PC-3 (cell line): ENCODE measurements around the gene USO1. TPM values are rescaled to one million over a fixed set of nuclear protein-coding genes. Genes with fewer than 3 reads are reported as not detected.
"Not testable (repeated sequence)": the region's sequence is repeated elsewhere in the genome, so short reads cannot be mapped to it uniquely, and the experiment has no call there.

Source experiments
- ATAC-seq: fragments of 200-7000 bp; cut with Tn5 transposase; 2 replicates; pipeline ENCODE4 v1.9.1; 2020; ENCODE audit warnings: mild to moderate bottlenecking, moderate library complexity
- BruUV-seq: library from RNA; stranded (reverse); fragments of 400-500 nt; replicated peaks from 2 replicates; lab custom pipeline; 2021; lab: Mats Ljungman, UMichigan
- CTCF ChIA-PET: fragments of 300-600 bp; sonication (Branson Sonifier 250); formaldehyde crosslinking; loops from one replicate; lab custom pipeline; 2022; ENCODE audit warnings: antibody characterized with exemption; lab: Charles Lee
- POLR2A ChIA-PET: fragments of 300-600 bp; sonication (Branson Sonifier 250); formaldehyde crosslinking; loops from one replicate; lab custom pipeline; 2022; ENCODE audit warnings: antibody characterized with exemption; ENCODE audit not compliant: unreplicated experiment; lab: Charles Lee
- DNase-seq: peaks from one replicate; pipeline ENCODE4 v3.0.0-alpha.2; 2015
- H2AFZ ChIP-seq: fragments of 300-600 bp; sonication (generic); 2 replicates; pipeline ENCODE4 v1.6.0; 2016; ENCODE audit warnings: antibody characterized with exemption, low read length
- H3F3A ChIP-seq: fragments of 300-600 bp; sonication (generic); one replicate; pipeline ENCODE4 v1.6.0; 2017; ENCODE audit warnings: antibody characterized with exemption, low read length, control low read depth, mild to moderate bottlenecking; ENCODE audit not compliant: unreplicated experiment
- H3K27ac ChIP-seq: fragments of 300-600 bp; sonication (generic); 2 replicates; pipeline ENCODE4 v1.5.1; 2016; ENCODE audit warnings: mild to moderate bottlenecking, low read length
- H3K27me3 ChIP-seq: fragments of 300-600 bp; sonication (generic); 2 replicates; pipeline ENCODE4 v1.6.1; 2016; ENCODE audit warnings: low read length, mixed read lengths
- H3K36me3 ChIP-seq: fragments of 300-600 bp; sonication (generic); 2 replicates; pipeline ENCODE4 v1.6.1; 2016; ENCODE audit warnings: low read depth, mixed run types, low read length, mixed read lengths
- H3K4me1 ChIP-seq: fragments of 300-600 bp; sonication (generic); 2 replicates; pipeline ENCODE4 v1.5.1; 2016; ENCODE audit warnings: low read length; ENCODE audit not compliant: insufficient read depth
- H3K4me2 ChIP-seq: fragments of 300-600 bp; sonication (generic); 2 replicates; pipeline ENCODE4 v1.6.0; 2016; ENCODE audit warnings: low read length
- H3K4me3 ChIP-seq: fragments of 300-600 bp; sonication (generic); 2 replicates; pipeline ENCODE4 v1.5.1; 2016; ENCODE audit warnings: mild to moderate bottlenecking, low read length, mixed read lengths
- H3K79me2 ChIP-seq: fragments of 300-600 bp; sonication (generic); 2 replicates; pipeline ENCODE4 v1.6.1; 2017; ENCODE audit warnings: low read length, mixed read lengths
- H3K9ac ChIP-seq: fragments of 300-600 bp; sonication (generic); 2 replicates; pipeline ENCODE4 v1.6.0; 2016; ENCODE audit warnings: mild to moderate bottlenecking, low read length
- H3K9me2 ChIP-seq: fragments of 300-600 bp; sonication (generic); replicated peaks from 2 replicates; pipeline ENCODE4 v1.6.1; 2016; ENCODE audit warnings: mixed run types, low read length, mixed read lengths
- H3K9me3 ChIP-seq: fragments of 300-600 bp; sonication (generic); 2 replicates; pipeline ENCODE4 v1.6.1; 2016; ENCODE audit warnings: low read length, mixed read lengths
- H4K20me1 ChIP-seq: fragments of 300-600 bp; sonication (generic); 2 replicates; pipeline ENCODE4 v1.6.1; 2016; ENCODE audit warnings: low read length, mixed read lengths
- EZH2 ChIP-seq: fragments of 300-600 bp; sonication (generic); IDR thresholded peaks from one replicate; pipeline ENCODE4 v1.6.1; 2017; ENCODE audit warnings: antibody characterized with exemption, mild to moderate bottlenecking, low read length; ENCODE audit not compliant: unreplicated experiment
- EZH2phosphoT487 ChIP-seq: fragments of 300-600 bp; sonication (generic); IDR thresholded peaks from 2 replicates; pipeline ENCODE4 v1.6.1; 2018; ENCODE audit warnings: mild to moderate bottlenecking, antibody characterized with exemption, low read length, borderline replicate concordance
- intact Hi-C: fragments of 100-400 bp; cut with micrococcal nuclease; formaldehyde crosslinking; loops from 2 replicates; pipeline ENCODE4 v1.9.0; 2023
- total RNA-seq: library from RNA; depleted of rRNA; stranded (reverse); fragments of >200 nt; gene quantifications from 2 replicates; pipeline ENCODE4 v1.2.3, GENCODE V29; 2014
- TF ChIP-seq, protein P1 (sequence below): fragments of 300-600 bp; sonication (generic); conservative IDR thresholded peaks from 2 replicates; pipeline ENCODE4 v1.5.1; 2017; ENCODE audit warnings: antibody characterized with exemption, low read depth, mild to moderate bottlenecking, low read length

The USO1 gene
- total RNA-seq, 1 experiment from 2014 or later: 34.3 TPM

DNA sequence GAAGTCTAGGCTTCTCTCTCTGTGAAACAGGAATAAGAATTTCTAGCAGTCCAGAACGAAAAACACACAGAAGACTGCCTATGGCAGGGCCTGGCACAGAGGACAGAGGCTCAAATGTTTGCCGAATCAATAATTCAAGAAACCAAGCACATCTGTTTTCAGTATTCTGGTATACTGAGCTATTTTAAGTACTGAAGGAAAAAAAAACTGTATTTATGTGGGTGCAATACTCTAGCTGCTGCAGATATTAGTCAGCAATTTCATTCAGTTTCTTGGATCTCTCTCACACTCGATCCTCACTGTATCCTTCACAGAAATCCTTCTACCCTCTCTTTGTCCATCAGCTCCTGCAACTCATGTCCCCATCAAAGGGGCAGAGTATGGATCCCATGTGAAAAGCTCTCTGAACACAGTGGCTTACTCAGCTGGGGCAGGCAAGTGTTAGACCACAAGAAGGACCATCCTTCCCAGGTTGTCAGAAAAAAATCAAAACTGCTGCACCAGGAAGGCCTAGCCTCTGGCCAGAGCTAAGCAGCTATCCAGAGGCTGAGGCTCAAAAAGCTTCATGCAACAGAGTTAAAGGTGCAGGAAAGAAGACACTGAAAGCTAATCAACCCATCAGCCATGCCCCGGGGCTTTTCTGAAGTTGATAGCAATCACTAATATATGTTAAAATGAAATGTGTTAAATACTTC is 9.1 kb upstream of the USO1 start:
- no peak overlapping the region for H3K9ac ChIP-seq
- H3K4me2 ChIP-seq: no peak overlapping the region
- H3K27ac ChIP-seq: no peak overlapping the region
- no peak for DNase-seq
- no peak for ATAC-seq
- H3K36me3 ChIP-seq: no peaks in the 10 kb centered on the region
- no TSS peak for BruUV-seq
- H3K4me1 ChIP-seq: no peaks in the 10 kb centered on the region
- H3K4me3 ChIP-seq: no peak overlapping the region
- H3F3A ChIP-seq: no peaks in the 10 kb centered on the region
- no peak overlapping the region for H2AFZ ChIP-seq
- no peaks in the 10 kb centered on the region for H3K79me2 ChIP-seq
- POLR2A ChIA-PET: no interaction called here
- no peaks in the 10 kb centered on the region for H4K20me1 ChIP-seq
- H3K9me3 ChIP-seq: no peaks in the 10 kb centered on the region
- no peaks in the 10 kb centered on the region for H3K27me3 ChIP-seq
- CTCF ChIA-PET: no interaction called here
- no peak for TF ChIP-seq EZH2phosphoT487
- TF ChIP-seq EZH2: no peak
- TF ChIP-seq, protein P1, sequence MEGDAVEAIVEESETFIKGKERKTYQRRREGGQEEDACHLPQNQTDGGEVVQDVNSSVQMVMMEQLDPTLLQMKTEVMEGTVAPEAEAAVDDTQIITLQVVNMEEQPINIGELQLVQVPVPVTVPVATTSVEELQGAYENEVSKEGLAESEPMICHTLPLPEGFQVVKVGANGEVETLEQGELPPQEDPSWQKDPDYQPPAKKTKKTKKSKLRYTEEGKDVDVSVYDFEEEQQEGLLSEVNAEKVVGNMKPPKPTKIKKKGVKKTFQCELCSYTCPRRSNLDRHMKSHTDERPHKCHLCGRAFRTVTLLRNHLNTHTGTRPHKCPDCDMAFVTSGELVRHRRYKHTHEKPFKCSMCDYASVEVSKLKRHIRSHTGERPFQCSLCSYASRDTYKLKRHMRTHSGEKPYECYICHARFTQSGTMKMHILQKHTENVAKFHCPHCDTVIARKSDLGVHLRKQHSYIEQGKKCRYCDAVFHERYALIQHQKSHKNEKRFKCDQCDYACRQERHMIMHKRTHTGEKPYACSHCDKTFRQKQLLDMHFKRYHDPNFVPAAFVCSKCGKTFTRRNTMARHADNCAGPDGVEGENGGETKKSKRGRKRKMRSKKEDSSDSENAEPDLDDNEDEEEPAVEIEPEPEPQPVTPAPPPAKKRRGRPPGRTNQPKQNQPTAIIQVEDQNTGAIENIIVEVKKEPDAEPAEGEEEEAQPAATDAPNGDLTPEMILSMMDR: no peak
- intact Hi-C loops: no loop called here
- H3K9me2 ChIP-seq: no peaks in the 10 kb centered on the region

- H3K36me3 ChIP-seq, H3K27ac ChIP-seq, H3K9me2 ChIP-seq, H3K79me2 ChIP-seq, H3K4me2 ChIP-seq, H3K9ac ChIP-seq, POLR2A ChIA-PET, DNase-seq, BruUV-seq, H3F3A ChIP-seq, H4K20me1 ChIP-seq, H3K4me1 ChIP-seq, ATAC-seq, H2AFZ ChIP-seq, intact Hi-C loops, H3K9me3 ChIP-seq, CTCF ChIA-PET, H3K4me3 ChIP-seq, H3K27me3 ChIP-seq: not testable (repeated sequence)
Observed at GRCh38 chr4:75716054-75716453, 8.3 kb upstream of the USO1 start.

DNA sequence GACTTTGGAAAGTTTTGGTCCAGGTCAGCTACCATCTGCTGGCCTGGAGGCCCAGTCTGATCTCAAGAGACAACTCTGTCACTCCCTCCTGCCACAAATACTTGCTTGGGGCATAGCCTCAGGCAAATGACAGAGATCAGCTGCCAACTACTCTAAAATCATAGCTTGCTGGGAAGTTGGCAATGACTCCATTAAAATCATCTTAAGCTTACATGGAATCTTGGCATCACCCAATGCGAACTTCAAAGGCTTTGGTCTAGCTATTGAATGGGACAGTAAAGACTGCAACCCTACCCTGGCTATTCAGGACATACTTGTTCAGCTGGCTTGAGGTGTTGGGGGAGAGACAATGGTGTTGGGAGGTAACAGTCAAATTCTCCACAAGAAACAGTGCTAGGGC is 7.0 kb upstream of the USO1 start:
- ATAC-seq (no peak), DNase-seq (no peak)
- intact Hi-C loops: no loop called here
- Histone ChIP-seq H3K27ac (no peak overlapping the region), H3K27me3 (no peaks in the 10 kb centered on the region), H3K4me3 (no peak overlapping the region), H3K79me2 (peaks cover 10% of the 10 kb centered on the region), H2AFZ (no peak overlapping the region), H3K9me2 (no peaks in the 10 kb centered on the region), H4K20me1 (no peaks in the 10 kb centered on the region), H3K36me3 (no peaks in the 10 kb centered on the region), H3K4me1 (peaks cover 8% of the 10 kb centered on the region), H3K9me3 (no peaks in the 10 kb centered on the region), H3F3A (no peaks in the 10 kb centered on the region), H3K9ac (no peak overlapping the region), H3K4me2 (no peak overlapping the region)
- ChIA-PET CTCF (no interaction called here), POLR2A (no interaction called here)
- no TSS peak for BruUV-seq
- TF ChIP-seq EZH2phosphoT487 (no peak), EZH2 (no peak)
- TF ChIP-seq, protein P1: no peak
